Gastroesophageal sphincter (tissue), 4 donors: ENCODE measurements around the gene DNASE2. TPM values are rescaled to one million over a fixed set of nuclear protein-coding genes. Genes with fewer than 3 reads are reported as not detected.

Experiments
- ATAC-seq: fragments of 150-250 bp; one replicate; pipeline ENCODE4 v1.9.1; 2016; ENCODE audit warnings: mild to moderate bottlenecking, moderate library complexity
- H3K27ac ChIP-seq, 4 donors: fragments of 200-600 bp; sonication (generic) in 3 of 4; 1 replicate in 3 of 4; 2 replicates in 1 of 4; pipeline ENCODE4 v1.5.1; 2016 to 2019
- H3K27me3 ChIP-seq: fragments of 200-600 bp; sonication (generic); one replicate; pipeline ENCODE4 v1.5.1; 2019
- H3K36me3 ChIP-seq, 2 donors: fragments of 200-600 bp; sonication (generic); one replicate each; pipeline ENCODE4 v1.5.1; 2019; ENCODE audit warnings: control low read depth in 1 of 2
- H3K4me1 ChIP-seq, 3 donors: fragments of 200-600 bp; sonication (generic); 1 replicate in 2 of 3; 2 replicates in 1 of 3; pipeline ENCODE4 v1.5.1; 2016 to 2019; ENCODE audit warnings: control low read depth in 2 of 3
- H3K4me3 ChIP-seq, 2 donors: fragments of 200-600 bp; sonication (generic); one replicate each; pipeline ENCODE4 v1.5.1; 2019; ENCODE audit warnings: mild to moderate bottlenecking in 1 of 2, moderate library complexity in 1 of 2
- H3K9me3 ChIP-seq, 3 donors: fragments of 200-600 bp; sonication (generic); one replicate each; pipeline ENCODE4 v1.5.1; 2017 to 2019; ENCODE audit warnings: control low read depth in 2 of 3
- EP300 ChIP-seq: sonication (generic); formaldehyde crosslinking; IDR thresholded peaks from one replicate; pipeline ENCODE4 v1.6.1; 2017; ENCODE audit warnings: antibody characterized with exemption, mild to moderate bottlenecking
- POLR2A ChIP-seq, 2 donors: fragments of 450-650 bp; IDR thresholded peaks; one replicate each; pipeline ENCODE4 v1.6.1; 2017; ENCODE audit warnings: antibody characterized with exemption in 2 of 2, mild to moderate bottlenecking in 2 of 2, moderate library complexity in 1 of 2
- POLR2AphosphoS5 ChIP-seq: sonication (generic); formaldehyde crosslinking; IDR thresholded peaks from one replicate; pipeline ENCODE4 v1.6.1; 2017; ENCODE audit warnings: antibody characterized with exemption
- WGBS, 2 donors: methylation state at CpG; one replicate each; pipeline ENCODE4 v1.1.5; 2018; ENCODE audit warnings: low coverage in 1 of 2; 5-methylcytosine and 5-hydroxymethylcytosine counted together
- total RNA-seq, 4 donors: library from RNA; depleted of rRNA; stranded (reverse); fragments of >200 nt; gene quantifications; one replicate each; pipeline ENCODE4 v1.1.0, GENCODE V29; 2016
- TF ChIP-seq, protein P1 (sequence below), 4 experiments: fragments of 200-600 bp in 2 of 4; fragments of 450-650 bp in 2 of 4; sonication (generic) in 1 of 4; IDR thresholded peaks; one replicate each; pipeline ENCODE4 v1.5.1; 2017 to 2019; ENCODE audit warnings: antibody characterized with exemption in 4 of 4, mild to moderate bottlenecking in 2 of 4, moderate library complexity in 2 of 4

DNASE2 gene
- total RNA-seq, 4 donors from 2014 or later, result 22.3 to 37.1 (median 32.9) TPM

DNA sequence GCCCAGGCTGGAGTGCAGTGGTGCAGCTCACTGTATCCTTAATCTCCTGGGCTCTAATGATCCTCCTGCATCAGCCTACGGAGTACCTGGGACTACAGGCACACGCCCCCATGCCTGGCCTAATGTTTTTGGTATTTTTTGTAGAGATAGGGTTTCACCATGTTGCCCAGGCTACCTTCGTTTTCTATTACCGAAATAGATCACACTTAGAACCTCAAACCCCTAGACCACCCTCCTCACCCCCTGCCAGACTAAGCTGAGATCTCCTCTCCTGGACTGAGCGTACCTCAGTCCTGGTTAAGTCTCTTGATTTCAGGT lies 5.4 kb upstream of the DNASE2 start:
- TF ChIP-seq POLR2AphosphoS5 (no peak), POLR2A (IDR thresholded peaks at IDR 0.05) (no peak)
- TF ChIP-seq, protein P1, sequence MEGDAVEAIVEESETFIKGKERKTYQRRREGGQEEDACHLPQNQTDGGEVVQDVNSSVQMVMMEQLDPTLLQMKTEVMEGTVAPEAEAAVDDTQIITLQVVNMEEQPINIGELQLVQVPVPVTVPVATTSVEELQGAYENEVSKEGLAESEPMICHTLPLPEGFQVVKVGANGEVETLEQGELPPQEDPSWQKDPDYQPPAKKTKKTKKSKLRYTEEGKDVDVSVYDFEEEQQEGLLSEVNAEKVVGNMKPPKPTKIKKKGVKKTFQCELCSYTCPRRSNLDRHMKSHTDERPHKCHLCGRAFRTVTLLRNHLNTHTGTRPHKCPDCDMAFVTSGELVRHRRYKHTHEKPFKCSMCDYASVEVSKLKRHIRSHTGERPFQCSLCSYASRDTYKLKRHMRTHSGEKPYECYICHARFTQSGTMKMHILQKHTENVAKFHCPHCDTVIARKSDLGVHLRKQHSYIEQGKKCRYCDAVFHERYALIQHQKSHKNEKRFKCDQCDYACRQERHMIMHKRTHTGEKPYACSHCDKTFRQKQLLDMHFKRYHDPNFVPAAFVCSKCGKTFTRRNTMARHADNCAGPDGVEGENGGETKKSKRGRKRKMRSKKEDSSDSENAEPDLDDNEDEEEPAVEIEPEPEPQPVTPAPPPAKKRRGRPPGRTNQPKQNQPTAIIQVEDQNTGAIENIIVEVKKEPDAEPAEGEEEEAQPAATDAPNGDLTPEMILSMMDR (IDR thresholded peaks at IDR 0.05), result no peak
- ATAC-seq, result no peak
- no peaks in the 10 kb centered on the region for H3K36me3 ChIP-seq
- no peak overlapping the region for H3K4me3 ChIP-seq
- peaks cover 0 to 31% (median 20%) of the 10 kb centered on the region in 3 donors for H3K4me1 ChIP-seq
- H3K9me3 ChIP-seq, result peaks cover 0 to 12% (median 0%) of the 10 kb centered on the region in 3 donors
- WGBS, 2 donors, result 67 to 68% methylated on average over 2 to 3 of the region's 5 CpGs
- no peak overlapping the region for H3K27ac ChIP-seq
- H3K27me3 ChIP-seq, result peaks cover 38% of the 10 kb centered on the region

DNA sequence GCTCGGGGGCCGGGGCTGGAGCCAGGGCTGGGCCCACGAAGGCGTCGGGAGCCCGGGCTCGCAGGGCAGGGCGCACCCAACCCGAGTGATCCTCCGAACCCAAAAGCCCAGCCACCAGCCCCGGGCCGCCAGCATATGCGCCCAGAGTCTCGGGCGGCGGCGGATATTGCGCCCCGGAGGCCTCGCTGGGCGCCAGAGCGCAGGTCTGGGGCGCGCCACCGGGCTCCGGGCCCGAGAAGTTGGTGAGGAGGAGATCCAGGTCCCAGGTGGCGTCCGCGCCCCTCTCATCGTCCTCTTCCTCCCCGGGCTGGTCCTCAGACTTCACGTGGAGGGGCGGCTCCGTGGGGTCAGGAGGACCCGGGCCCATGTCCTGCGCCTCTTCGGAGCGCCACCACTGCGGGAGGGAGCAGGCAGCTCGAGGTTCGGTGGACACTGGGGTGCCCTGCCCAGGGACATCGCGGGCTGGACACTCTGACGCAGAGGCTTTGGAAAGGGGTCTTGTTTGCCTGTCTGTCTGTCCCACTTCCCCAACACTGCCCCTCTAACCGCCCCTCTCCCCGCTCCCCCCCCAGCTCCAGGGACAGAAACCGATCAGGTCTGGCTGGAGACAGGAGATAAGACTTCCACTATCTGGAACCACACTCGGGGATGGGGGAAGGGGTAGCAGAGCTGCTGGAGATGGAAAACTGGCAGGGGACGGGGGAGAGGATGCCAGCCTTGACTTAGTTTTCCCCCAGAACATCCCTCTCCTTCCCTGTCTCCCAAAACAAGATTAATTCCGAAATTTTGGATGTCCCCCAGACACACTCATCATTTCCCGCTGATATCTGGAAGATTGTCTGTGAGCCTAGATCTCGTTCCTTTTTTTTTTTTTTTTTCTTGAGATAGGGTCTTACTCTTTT lies 4.8 kb upstream of the DNASE2 start:
- Histone ChIP-seq H3K4me1 (peaks cover 0 to 29% (median 18%) of the 10 kb centered on the region in 3 donors), H3K9me3 (peaks cover 0 to 12% (median 0%) of the 10 kb centered on the region in 3 donors), H3K4me3 (peak overlapping the region; percentile 13 to 49), H3K27me3 (peaks cover 38% of the 10 kb centered on the region), H3K36me3 (no peaks in the 10 kb centered on the region), H3K27ac (no peak overlapping the region)
- 34 to 64% methylated on average over 3 to 5 of the region's 53 CpGs for WGBS, 2 donors
- no peak for ATAC-seq
- no peak for TF ChIP-seq POLR2A (IDR thresholded peaks at IDR 0.05)
- TF ChIP-seq, protein P1 (IDR thresholded peaks at IDR 0.05), result peak in 1 of 4 experiments; percentile 4

DNA sequence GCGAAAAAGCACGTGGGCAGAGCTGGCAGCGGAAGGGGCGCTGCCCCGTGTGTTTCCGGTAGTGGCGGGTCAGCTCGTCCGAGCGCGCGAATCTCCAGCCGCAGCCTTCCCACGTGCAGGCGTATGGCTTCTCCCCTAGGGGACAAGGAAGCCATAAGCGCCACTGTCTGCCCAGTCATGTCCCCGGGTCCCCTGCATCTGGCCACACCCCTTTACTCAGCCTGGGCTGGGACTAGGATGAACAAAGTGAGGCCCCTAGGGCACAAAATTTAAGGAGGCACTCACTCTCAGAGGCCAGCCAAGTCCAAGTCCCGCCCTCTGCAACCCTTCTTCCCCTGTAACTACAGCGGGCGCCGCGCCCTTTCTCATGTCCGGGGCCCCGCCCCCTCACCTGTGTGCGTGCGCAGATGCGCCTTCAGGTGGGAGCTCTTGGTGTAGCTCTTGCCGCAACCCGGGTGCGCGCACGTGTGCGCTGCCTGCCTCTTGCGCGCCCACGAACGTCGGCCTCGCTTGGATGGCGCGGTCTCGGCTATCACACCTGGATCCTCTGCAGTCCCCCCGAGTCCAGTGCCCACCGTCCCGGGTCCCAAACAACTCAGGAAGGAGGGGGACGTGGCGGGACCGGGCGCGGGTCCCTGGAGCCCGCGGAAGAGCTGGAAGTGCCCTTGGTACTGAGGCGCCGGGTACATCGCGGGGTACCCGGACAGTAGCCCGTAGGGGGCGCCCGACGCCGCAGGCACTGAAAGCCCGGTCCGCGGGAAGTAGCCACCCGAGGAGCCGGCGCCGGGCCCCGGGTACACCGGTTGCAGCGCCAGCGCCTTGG lies 3.9 kb upstream of the DNASE2 start:
- Histone ChIP-seq H3K4me1 (peaks cover 0 to 33% (median 18%) of the 10 kb centered on the region in 3 donors), H3K36me3 (no peaks in the 10 kb centered on the region), H3K4me3 (peak overlapping the region; percentile 13 to 49), H3K27me3 (peaks cover 38% of the 10 kb centered on the region), H3K9me3 (peaks cover 0 to 12% (median 0%) of the 10 kb centered on the region in 3 donors), H3K27ac (no peak overlapping the region)
- ATAC-seq, result peak; percentile 45
- no peak for TF ChIP-seq EP300
- TF ChIP-seq, protein P1 (IDR thresholded peaks at IDR 0.05), result peak in 3 of 4 experiments; percentile 57 to 82 (median 67)
- WGBS, 2 donors, result 0% methylated on average over 3 of the region's 73 CpGs; no CpG with 5 or more reads in 1 of the 2 donors

DNA sequence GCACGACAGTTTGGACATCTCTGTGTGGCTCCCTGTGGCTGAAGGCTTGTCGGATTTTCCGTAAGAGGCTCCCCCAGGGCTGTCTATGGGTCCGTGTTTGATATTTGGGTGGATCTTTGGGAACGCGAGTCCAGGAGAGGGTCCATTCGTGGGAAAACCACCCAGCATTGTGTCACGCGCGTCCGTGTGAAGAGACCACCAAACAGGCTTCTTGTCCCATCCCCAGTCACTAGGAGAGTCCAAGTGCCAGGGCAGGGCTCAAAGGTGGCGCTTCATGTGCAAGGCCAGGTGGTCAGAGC lies 3.3 kb upstream of the DNASE2 start:
- H3K27ac ChIP-seq, result no peak overlapping the region
- WGBS, 2 donors, result 100% methylated on average over 1 of the region's 12 CpGs; no CpG with 5 or more reads in 1 of the 2 donors
- ATAC-seq, result no peak

More for the DNA sequence above, 3.3 kb upstream of the DNASE2 start:
- Histone ChIP-seq H3K4me1 (peaks cover 0 to 36% (median 18%) of the 10 kb centered on the region in 3 donors), H3K4me3 (peak overlapping the region in 1 of 2 donors; percentile 49), H3K9me3 (peaks cover 0 to 12% (median 0%) of the 10 kb centered on the region in 3 donors), H3K36me3 (peaks cover 0 to 4% of the 10 kb centered on the region in 2 donors), H3K27me3 (peaks cover 38% of the 10 kb centered on the region)
- no peak for TF ChIP-seq EP300
- TF ChIP-seq, protein P1 (IDR thresholded peaks at IDR 0.05), result no peak
- no peak for TF ChIP-seq POLR2A (IDR thresholded peaks at IDR 0.05)
- TF ChIP-seq POLR2AphosphoS5, result no peak
